Gastroesophageal sphincter (tissue), 4 donors: ENCODE measurements around the gene ZBTB46. TPM values are rescaled to one million over a fixed set of nuclear protein-coding genes. Genes with fewer than 3 reads are reported as not detected.

Experiments used
- ATAC-seq: fragments of 150-250 bp; one replicate; pipeline ENCODE4 v1.9.1; 2016; ENCODE audit warnings: mild to moderate bottlenecking, moderate library complexity
- H3K27ac ChIP-seq, 4 donors: fragments of 200-600 bp; sonication (generic) in 3 of 4; 1 replicate in 3 of 4; 2 replicates in 1 of 4; pipeline ENCODE4 v1.5.1; 2016 to 2019
- H3K27me3 ChIP-seq: fragments of 200-600 bp; sonication (generic); one replicate; pipeline ENCODE4 v1.5.1; 2019
- H3K36me3 ChIP-seq, 2 donors: fragments of 200-600 bp; sonication (generic); one replicate each; pipeline ENCODE4 v1.5.1; 2019; ENCODE audit warnings: control low read depth in 1 of 2
- H3K4me1 ChIP-seq, 3 donors: fragments of 200-600 bp; sonication (generic); 1 replicate in 2 of 3; 2 replicates in 1 of 3; pipeline ENCODE4 v1.5.1; 2016 to 2019; ENCODE audit warnings: control low read depth in 2 of 3
- H3K4me3 ChIP-seq, 2 donors: fragments of 200-600 bp; sonication (generic); one replicate each; pipeline ENCODE4 v1.5.1; 2019; ENCODE audit warnings: mild to moderate bottlenecking in 1 of 2, moderate library complexity in 1 of 2
- H3K9me3 ChIP-seq, 3 donors: fragments of 200-600 bp; sonication (generic); one replicate each; pipeline ENCODE4 v1.5.1; 2017 to 2019; ENCODE audit warnings: control low read depth in 2 of 3
- EP300 ChIP-seq: sonication (generic); formaldehyde crosslinking; IDR thresholded peaks from one replicate; pipeline ENCODE4 v1.6.1; 2017; ENCODE audit warnings: antibody characterized with exemption, mild to moderate bottlenecking
- POLR2A ChIP-seq, 2 donors: fragments of 450-650 bp; IDR thresholded peaks; one replicate each; pipeline ENCODE4 v1.6.1; 2017; ENCODE audit warnings: antibody characterized with exemption in 2 of 2, mild to moderate bottlenecking in 2 of 2, moderate library complexity in 1 of 2
- POLR2AphosphoS5 ChIP-seq: sonication (generic); formaldehyde crosslinking; IDR thresholded peaks from one replicate; pipeline ENCODE4 v1.6.1; 2017; ENCODE audit warnings: antibody characterized with exemption
- WGBS, 2 donors: methylation state at CpG; one replicate each; pipeline ENCODE4 v1.1.5; 2018; ENCODE audit warnings: low coverage in 1 of 2; 5-methylcytosine and 5-hydroxymethylcytosine counted together
- total RNA-seq, 4 donors: library from RNA; depleted of rRNA; stranded (reverse); fragments of >200 nt; gene quantifications; one replicate each; pipeline ENCODE4 v1.1.0, GENCODE V29; 2016
- TF ChIP-seq, protein P1 (sequence below), 4 experiments: fragments of 200-600 bp in 2 of 4; fragments of 450-650 bp in 2 of 4; sonication (generic) in 1 of 4; IDR thresholded peaks; one replicate each; pipeline ENCODE4 v1.5.1; 2017 to 2019; ENCODE audit warnings: antibody characterized with exemption in 4 of 4, mild to moderate bottlenecking in 2 of 4, moderate library complexity in 2 of 4

The ZBTB46 gene
- total RNA-seq, 4 donors from 2014 or later: 8.1 to 13.8 (median 10.2) TPM

DNA sequence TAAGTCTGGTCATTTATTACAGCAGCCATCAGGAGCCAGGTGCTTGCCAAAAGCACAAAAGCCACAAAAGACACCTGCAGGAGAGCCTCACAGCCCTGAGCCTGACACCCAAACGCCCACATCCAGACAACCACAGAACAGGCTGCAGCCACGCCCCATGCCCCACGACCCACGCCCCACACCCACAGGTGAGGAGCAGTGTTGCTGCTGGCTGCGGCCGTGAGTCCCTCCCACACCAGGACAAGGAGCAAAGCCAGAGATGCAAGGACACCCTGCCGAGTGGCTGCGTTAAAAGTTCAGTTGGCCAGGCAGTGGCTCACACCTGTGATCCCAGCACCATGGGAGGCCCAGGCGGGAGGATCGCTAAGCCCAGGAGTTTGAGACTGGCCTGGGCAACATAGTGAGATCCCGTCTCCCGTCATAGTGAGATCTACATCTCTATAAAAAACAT, 48.5 kb downstream of the ZBTB46 start:
- WGBS, 2 donors: no CpG with 5 or more reads among the region's 12 CpGs
- Histone ChIP-seq H3K27ac (no peak overlapping the region), H3K4me1 (peaks cover 0 to 12% (median 0%) of the 10 kb centered on the region in 3 donors), H3K36me3 (peaks cover 0 to 4% of the 10 kb centered on the region in 2 donors), H3K4me3 (no peak overlapping the region), H3K27me3 (no peaks in the 10 kb centered on the region), H3K9me3 (no peaks in the 10 kb centered on the region)
- TF ChIP-seq, protein P1, sequence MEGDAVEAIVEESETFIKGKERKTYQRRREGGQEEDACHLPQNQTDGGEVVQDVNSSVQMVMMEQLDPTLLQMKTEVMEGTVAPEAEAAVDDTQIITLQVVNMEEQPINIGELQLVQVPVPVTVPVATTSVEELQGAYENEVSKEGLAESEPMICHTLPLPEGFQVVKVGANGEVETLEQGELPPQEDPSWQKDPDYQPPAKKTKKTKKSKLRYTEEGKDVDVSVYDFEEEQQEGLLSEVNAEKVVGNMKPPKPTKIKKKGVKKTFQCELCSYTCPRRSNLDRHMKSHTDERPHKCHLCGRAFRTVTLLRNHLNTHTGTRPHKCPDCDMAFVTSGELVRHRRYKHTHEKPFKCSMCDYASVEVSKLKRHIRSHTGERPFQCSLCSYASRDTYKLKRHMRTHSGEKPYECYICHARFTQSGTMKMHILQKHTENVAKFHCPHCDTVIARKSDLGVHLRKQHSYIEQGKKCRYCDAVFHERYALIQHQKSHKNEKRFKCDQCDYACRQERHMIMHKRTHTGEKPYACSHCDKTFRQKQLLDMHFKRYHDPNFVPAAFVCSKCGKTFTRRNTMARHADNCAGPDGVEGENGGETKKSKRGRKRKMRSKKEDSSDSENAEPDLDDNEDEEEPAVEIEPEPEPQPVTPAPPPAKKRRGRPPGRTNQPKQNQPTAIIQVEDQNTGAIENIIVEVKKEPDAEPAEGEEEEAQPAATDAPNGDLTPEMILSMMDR (IDR thresholded peaks at IDR 0.05): no peak
- no peak for TF ChIP-seq POLR2A (IDR thresholded peaks at IDR 0.05)
- TF ChIP-seq EP300: no peak
- no peak for TF ChIP-seq POLR2AphosphoS5
- no peak for ATAC-seq

DNA sequence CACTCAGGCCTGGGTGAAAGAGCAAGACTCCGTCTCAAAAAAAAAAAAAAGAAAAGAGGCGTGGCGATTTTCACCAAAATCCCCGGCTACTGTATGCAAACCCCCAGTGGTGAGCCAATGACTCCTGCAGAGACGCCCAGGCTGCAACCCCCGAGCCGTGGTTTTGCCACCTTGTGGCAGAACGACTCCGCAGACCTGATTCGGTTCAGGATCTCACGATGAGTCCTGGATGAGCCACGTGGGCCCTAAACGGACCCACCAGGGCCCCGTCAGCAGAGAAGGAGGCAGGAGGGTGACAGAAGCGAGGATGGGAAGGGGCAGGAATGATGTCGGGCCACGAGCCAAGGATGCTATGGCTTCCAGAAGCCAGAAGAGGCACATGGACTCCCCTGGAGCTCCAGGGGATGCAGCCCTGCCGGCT, 49.0 kb downstream of the ZBTB46 start:
- WGBS, 2 donors: 77 to 89% methylated on average over 3 to 7 of the region's 18 CpGs
- ATAC-seq: no peak

DNA sequence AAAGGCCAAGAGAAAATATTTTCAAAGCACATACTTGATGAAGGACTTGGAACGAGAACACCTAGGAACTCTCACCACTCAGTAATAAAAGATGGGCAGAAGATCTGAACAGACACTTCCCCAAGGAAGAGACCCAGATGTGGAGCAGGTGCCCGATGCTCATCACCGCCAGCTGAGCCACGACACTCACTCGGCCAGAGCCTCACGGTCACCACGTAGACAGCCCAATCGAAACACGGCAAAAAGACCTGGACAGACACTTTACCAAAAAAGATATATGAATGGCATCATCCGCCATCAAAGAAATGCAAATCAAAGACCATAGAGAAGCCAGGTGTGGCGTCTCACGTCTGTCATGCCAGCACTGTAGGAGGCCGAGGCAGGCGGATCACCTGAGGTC, 49.9 kb downstream of the ZBTB46 start:
- no peak overlapping the region for H3K4me3 ChIP-seq
- H3K9me3 ChIP-seq: no peaks in the 10 kb centered on the region
- H3K27ac ChIP-seq: no peak overlapping the region
- no peaks in the 10 kb centered on the region for H3K36me3 ChIP-seq
- no peak for ATAC-seq
- TF ChIP-seq EP300: no peak
- TF ChIP-seq, protein P1 (IDR thresholded peaks at IDR 0.05): no peak
- no peak for TF ChIP-seq POLR2A (IDR thresholded peaks at IDR 0.05)
- no peak for TF ChIP-seq POLR2AphosphoS5
- H3K4me1 ChIP-seq: peaks cover 0 to 7% (median 0%) of the 10 kb centered on the region in 3 donors
- 87 to 91% methylated on average over 11 to 14 of the region's 14 CpGs for WGBS, 2 donors
- H3K27me3 ChIP-seq: no peaks in the 10 kb centered on the region

More for the DNA sequence above, 49.0 kb downstream of the ZBTB46 start:
- no peak overlapping the region for H3K4me3 ChIP-seq
- H3K4me1 ChIP-seq: peaks cover 0 to 12% (median 0%) of the 10 kb centered on the region in 3 donors
- no peaks in the 10 kb centered on the region for H3K27me3 ChIP-seq
- TF ChIP-seq POLR2A (IDR thresholded peaks at IDR 0.05) (no peak), EP300 (no peak), POLR2AphosphoS5 (no peak)
- TF ChIP-seq, protein P1 (IDR thresholded peaks at IDR 0.05): no peak
- no peaks in the 10 kb centered on the region for H3K9me3 ChIP-seq
- no peak overlapping the region for H3K27ac ChIP-seq
- no peaks in the 10 kb centered on the region for H3K36me3 ChIP-seq

DNA sequence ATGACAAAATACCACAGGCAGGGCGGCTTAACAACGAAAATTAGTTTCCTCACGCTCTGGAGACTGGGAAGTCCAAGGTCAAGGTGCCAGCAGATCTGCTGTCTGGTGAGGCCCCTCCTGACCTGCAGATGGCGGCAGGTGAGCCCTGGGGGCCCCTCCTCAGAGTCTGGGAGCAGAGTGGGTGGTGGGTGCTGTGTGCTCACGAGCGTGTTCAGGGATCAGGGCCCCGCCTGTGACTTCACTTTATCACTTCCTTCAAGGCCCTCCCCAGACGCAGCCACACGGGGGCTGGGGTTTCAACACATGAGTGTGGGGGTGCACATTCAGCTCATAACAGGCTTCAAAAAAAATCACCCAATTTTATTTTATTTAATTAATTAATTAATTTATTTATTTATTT, 52.2 kb downstream of the ZBTB46 start:
- Histone ChIP-seq H3K4me1 (peaks cover 0 to 20% (median 5%) of the 10 kb centered on the region in 3 donors), H3K27ac (no peak overlapping the region), H3K9me3 (no peaks in the 10 kb centered on the region), H3K36me3 (peaks cover 0 to 4% of the 10 kb centered on the region in 2 donors), H3K4me3 (no peak overlapping the region), H3K27me3 (no peaks in the 10 kb centered on the region)
- no peak for ATAC-seq
- TF ChIP-seq POLR2AphosphoS5: no peak
- TF ChIP-seq POLR2A (IDR thresholded peaks at IDR 0.05): no peak
- TF ChIP-seq, protein P1 (IDR thresholded peaks at IDR 0.05): no peak
- no peak for TF ChIP-seq EP300
- WGBS, 2 donors: 85 to 97% methylated on average over 6 to 9 of the region's 9 CpGs

DNA sequence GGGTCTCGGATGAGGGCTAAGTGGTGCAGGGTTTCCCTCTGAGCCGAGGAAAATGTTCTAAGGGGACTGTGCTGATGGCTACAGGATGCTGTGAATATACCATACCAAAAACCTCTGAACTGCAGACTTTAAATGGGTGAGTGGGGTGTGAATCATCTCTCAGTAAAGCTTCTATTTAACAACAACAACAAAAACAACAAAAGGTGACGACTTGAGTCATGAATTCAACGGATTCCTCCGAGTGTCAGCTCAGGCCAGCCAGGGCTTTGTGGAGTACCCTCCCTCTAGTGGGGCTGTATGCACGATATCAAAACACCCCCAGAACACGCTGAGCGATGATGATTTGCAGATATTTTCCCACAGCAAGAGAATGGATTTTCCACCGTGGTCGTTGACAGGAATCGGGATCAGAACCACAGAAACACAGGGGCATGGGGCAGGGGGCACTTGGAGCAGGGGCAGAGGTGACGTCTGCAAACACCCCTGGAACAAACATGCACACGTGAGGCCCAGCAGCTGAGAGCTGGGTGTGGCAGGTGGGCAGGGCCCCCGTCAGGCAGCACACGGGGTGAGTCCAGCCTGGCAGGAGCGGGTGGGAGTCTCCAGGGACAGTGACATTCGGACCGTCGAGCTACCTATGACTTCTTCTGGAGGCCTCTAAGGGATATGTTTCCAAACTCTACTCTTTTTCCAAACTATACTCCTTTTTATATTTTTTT, 52.9 kb downstream of the ZBTB46 start:
- no peak for ATAC-seq

More for the DNA sequence above, 52.9 kb downstream of the ZBTB46 start:
- H3K4me1 ChIP-seq: peaks cover 0 to 24% (median 5%) of the 10 kb centered on the region in 3 donors
- H3K27ac ChIP-seq: no peak overlapping the region
- no peaks in the 10 kb centered on the region for H3K27me3 ChIP-seq
- 62 to 100% methylated on average over 1 to 13 of the region's 19 CpGs for WGBS, 2 donors
- no peaks in the 10 kb centered on the region for H3K9me3 ChIP-seq
- TF ChIP-seq, protein P1 (IDR thresholded peaks at IDR 0.05): no peak
- TF ChIP-seq EP300 (no peak), POLR2AphosphoS5 (no peak), POLR2A (IDR thresholded peaks at IDR 0.05) (no peak)
- no peak overlapping the region for H3K4me3 ChIP-seq
- peaks cover 0 to 4% of the 10 kb centered on the region in 2 donors for H3K36me3 ChIP-seq
